K562 (cell line): ENCODE results near the gene NPC1L1. TPM values are rescaled to one million over a fixed set of nuclear protein-coding genes. Genes with fewer than 3 reads are reported as not detected.

Source experiments
- CHD4 ChIP-seq: fragments of 200-600 bp; sonication (generic); IDR thresholded peaks from 3 replicates; pipeline ENCODE4 v1.6.1; 2012; ENCODE audit warnings: low read depth, mild to moderate bottlenecking, mixed read lengths, low read length, inconsistent platforms; ENCODE audit not compliant: insufficient read depth, insufficient replicate concordance, poor library complexity, severe bottlenecking
- ELF2 ChIP-seq: fragments of 250-450 bp; sonication (Bioruptor Pico); IDR thresholded peaks from 2 replicates; pipeline ENCODE4 v1.5.0; 2021; ENCODE audit warnings: mild to moderate bottlenecking
- MYNN ChIP-seq, 2 experiments: sonication (generic); formaldehyde crosslinking in 1 of 2; IDR thresholded peaks; 2 replicates each; pipeline versions ENCODE4 v1.5.0 to v1.6.1; 2016 to 2020; ENCODE audit warnings: antibody characterized with exemption in 1 of 2, missing genetic modification reagents in 1 of 2
- NUFIP1 ChIP-seq: fragments of 450-650 bp; IDR thresholded peaks from 2 replicates; pipeline ENCODE4 v1.6.1; 2018; ENCODE audit not compliant: partially characterized antibody
- POLR2B ChIP-seq: fragments of 450-650 bp; IDR thresholded peaks from 2 replicates; pipeline ENCODE4 v1.6.1; 2018; ENCODE audit warnings: low read depth; ENCODE audit not compliant: partially characterized antibody
- RB1 ChIP-seq: fragments of 450-650 bp; IDR thresholded peaks from 2 replicates; pipeline ENCODE4 v1.6.1; 2017; ENCODE audit warnings: low read depth, mild to moderate bottlenecking
- ZFP30 ChIP-seq: fragments of 250-450 bp; sonication (Bioruptor Pico); IDR thresholded peaks from 2 replicates; pipeline ENCODE4 v1.8.0; 2022; ENCODE audit warnings: moderate library complexity, mild to moderate bottlenecking, inconsistent platforms, borderline replicate concordance
- polyA plus RNA-seq, 8 experiments: library from polyadenylated mRNA; depleted of rRNA in 4 of 8; stranded (reverse) in 5 of 8; unstranded in 3 of 8; fragments of >200 nt; fragmentation: Nextera tagmentation in 2 of 8; fragmentation: Illumina TruSeq in 1 of 8; extraction: Ambion mirVana in 2 of 8; extraction: Trizol in 1 of 8; gene quantifications; 2 replicates each; pipeline versions ENCODE4 v1.2.1 to v1.2.3, GENCODE V29; 2011 to 2014; ENCODE audit warnings: inconsistent platforms in 1 of 8, missing spikeins in 1 of 8
- total RNA-seq, 7 experiments: library from RNA; depleted of rRNA in 6 of 7; stranded (reverse); fragments of >200 nt in 6 of 7; fragmentation: Illumina TruSeq in 2 of 7; extraction: Trizol in 2 of 7; gene quantifications; 2 replicates each; pipeline versions ENCODE4 v1.2.1 to v1.2.3, GENCODE V29; 2011 to 2021; ENCODE audit warnings: low replicate concordance in 1 of 7
- TF ChIP-seq, protein P1 (sequence below): fragments of 250-450 bp; sonication (Bioruptor Pico); IDR thresholded peaks from 2 replicates; pipeline ENCODE4 v1.4.0; 2020
- TF ChIP-seq, protein P2 (sequence below), 2 experiments: fragments of 450-650 bp; IDR thresholded peaks; 2 replicates each; pipeline ENCODE4 v1.6.1; 2016; ENCODE audit warnings: mild to moderate bottlenecking in 2 of 2, borderline replicate concordance in 1 of 2, low read depth in 1 of 2, moderate library complexity in 1 of 2
- TF ChIP-seq, protein P3 (sequence below): fragments of 450-650 bp; IDR thresholded peaks from 2 replicates; pipeline ENCODE4 v1.6.1; 2014; ENCODE audit warnings: low read depth, mild to moderate bottlenecking, moderate library complexity, borderline replicate concordance

NPC1L1 gene
- total and polyA plus RNA-seq, 9 of the 15 experiments (the other 6 are each of a cell fraction or from before 2014, with no cell fraction given), result 0.01 to 0.18 (median 0.07) TPM; not detected in 4

DNA sequence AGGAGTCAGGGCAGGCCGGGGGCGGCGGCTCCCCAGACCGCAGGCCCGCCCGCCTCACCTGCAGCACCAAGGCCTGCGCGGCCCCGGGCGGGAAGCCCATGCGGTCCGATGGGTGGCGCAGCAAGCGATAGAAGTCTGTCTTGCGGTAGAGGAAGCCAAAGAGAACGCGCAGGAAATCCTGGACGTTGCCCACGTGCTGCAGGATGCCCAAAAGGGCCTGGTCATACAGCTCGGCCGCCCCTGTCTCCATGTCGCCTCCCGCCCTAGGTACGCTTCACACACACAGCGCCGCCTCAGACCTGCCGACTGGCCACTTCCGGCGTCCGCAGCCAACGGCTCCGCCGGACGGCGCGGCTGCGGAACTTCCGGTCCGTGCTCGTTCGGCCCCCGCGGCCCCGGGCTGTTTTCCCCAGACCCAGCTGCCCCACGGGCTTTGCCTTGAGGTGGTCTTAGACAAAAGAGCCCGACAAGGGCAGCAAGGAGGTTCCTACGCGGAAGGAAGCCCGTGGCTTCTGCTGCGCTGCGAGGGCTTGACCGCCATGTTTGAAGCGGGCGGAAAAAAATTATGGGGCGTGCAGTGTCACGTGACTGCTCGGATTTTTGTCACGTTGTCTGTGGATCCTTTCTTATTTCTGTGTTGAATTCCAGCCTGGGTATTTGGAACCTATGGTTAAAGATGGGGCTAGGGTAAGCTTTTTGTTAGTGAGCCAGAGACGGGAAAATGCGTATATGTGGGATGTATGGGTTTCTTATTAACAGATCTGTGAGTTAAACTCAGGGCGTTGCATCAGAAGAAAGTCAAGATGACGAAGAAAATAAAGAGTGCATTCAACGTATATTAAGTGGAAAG lies 50.6 kb downstream of the NPC1L1 start, which contains the start of gene NUDCD3 (continued):
- TF ChIP-seq RB1, result peak; percentile 91
- TF ChIP-seq, protein P1, sequence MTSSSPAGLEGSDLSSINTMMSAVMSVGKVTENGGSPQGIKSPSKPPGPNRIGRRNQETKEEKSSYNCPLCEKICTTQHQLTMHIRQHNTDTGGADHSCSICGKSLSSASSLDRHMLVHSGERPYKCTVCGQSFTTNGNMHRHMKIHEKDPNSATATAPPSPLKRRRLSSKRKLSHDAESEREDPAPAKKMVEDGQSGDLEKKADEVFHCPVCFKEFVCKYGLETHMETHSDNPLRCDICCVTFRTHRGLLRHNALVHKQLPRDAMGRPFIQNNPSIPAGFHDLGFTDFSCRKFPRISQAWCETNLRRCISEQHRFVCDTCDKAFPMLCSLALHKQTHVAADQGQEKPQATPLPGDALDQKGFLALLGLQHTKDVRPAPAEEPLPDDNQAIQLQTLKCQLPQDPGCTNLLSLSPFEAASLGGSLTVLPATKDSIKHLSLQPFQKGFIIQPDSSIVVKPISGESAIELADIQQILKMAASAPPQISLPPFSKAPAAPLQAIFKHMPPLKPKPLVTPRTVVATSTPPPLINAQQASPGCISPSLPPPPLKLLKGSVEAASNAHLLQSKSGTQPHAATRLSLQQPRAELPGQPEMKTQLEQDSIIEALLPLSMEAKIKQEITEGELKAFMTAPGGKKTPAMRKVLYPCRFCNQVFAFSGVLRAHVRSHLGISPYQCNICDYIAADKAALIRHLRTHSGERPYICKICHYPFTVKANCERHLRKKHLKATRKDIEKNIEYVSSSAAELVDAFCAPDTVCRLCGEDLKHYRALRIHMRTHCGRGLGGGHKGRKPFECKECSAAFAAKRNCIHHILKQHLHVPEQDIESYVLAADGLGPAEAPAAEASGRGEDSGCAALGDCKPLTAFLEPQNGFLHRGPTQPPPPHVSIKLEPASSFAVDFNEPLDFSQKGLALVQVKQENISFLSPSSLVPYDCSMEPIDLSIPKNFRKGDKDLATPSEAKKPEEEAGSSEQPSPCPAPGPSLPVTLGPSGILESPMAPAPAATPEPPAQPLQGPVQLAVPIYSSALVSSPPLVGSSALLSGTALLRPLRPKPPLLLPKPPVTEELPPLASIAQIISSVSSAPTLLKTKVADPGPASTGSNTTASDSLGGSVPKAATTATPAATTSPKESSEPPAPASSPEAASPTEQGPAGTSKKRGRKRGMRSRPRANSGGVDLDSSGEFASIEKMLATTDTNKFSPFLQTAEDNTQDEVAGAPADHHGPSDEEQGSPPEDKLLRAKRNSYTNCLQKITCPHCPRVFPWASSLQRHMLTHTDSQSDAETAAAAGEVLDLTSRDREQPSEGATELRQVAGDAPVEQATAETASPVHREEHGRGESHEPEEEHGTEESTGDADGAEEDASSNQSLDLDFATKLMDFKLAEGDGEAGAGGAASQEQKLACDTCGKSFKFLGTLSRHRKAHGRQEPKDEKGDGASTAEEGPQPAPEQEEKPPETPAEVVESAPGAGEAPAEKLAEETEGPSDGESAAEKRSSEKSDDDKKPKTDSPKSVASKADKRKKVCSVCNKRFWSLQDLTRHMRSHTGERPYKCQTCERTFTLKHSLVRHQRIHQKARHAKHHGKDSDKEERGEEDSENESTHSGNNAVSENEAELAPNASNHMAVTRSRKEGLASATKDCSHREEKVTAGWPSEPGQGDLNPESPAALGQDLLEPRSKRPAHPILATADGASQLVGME, result no peak
- peak; percentile 100 for TF ChIP-seq ELF2 (CRISPR knock-in tag)
- TF ChIP-seq, protein P2, sequence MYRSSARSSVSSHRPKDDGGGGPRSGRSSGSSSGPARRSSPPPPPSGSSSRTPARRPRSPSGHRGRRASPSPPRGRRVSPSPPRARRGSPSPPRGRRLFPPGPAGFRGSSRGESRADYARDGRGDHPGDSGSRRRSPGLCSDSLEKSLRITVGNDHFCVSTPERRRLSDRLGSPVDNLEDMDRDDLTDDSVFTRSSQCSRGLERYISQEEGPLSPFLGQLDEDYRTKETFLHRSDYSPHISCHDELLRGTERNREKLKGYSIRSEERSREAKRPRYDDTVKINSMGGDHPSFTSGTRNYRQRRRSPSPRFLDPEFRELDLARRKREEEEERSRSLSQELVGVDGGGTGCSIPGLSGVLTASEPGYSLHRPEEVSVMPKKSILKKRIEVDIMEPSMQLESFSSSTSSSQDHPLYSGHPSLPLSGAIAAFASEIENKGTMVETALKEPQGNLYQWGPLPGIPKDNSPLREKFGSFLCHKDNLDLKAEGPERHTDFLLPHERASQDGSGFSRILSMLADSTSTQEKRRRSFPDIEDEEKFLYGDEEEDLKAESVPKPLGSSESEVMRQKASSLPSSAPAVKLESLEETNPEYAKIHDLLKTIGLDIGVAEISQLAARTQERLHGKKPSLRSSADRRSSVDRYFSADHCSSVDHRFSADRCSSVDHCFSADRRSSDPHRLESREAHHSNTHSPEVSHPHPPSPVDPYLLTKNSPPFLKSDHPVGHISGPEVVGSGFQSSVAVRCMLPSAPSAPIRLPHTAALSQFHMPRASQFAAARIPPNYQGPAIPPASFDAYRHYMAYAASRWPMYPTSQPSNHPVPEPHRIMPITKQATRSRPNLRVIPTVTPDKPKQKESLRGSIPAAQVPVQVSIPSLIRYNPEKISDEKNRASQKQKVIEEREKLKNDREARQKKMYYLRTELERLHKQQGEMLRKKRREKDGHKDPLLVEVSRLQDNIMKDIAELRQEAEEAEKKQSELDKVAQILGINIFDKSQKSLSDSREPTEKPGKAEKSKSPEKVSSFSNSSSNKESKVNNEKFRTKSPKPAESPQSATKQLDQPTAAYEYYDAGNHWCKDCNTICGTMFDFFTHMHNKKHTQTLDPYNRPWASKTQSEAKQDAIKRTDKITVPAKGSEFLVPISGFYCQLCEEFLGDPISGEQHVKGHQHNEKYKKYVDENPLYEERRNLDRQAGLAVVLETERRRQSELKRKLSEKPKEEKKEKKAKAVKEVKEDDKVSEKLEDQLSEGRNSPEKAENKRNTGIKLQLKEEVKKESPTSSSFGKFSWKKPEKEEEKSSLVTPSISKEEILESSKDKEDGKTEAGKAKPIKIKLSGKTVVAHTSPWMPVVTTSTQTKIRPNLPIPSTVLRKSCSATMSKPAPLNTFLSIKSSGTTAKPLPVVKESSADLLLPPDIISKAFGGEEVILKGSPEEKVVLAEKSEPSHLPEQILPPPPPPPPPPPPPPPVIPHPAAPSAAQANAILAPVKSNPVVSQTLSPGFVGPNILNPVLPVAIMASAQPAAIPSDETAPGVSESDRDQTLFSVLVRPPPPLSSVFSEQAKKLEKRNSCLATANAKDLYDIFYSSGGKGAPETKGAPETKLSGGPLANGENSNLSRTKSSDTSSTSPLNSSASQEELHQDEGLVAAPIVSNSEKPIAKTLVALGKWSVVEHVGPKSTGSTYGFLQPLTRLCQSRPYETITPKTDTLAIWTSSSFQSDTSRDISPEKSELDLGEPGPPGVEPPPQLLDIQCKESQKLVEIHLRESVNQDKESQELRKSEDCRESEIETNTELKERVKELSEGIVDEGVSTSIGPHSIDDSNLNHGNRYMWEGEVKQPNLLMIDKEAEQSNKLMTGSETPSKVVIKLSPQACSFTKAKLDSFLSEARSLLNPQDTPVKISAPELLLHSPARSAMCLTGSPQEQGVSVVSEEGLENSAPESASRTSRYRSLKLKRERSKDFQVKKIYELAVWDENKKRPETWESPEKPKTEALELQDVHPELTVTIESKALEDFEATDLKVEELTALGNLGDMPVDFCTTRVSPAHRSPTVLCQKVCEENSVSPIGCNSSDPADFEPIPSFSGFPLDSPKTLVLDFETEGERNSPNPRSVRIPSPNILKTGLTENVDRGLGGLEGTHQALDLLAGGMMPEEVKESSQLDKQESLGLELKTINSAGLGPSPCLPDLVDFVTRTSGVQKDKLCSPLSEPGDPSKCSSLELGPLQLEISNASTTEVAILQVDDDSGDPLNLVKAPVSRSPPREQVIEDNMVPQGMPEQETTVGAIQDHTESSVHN (IDR thresholded peaks at IDR 0.05; ENCODE audit: borderline replicate concordance in 1 of 2, low read depth in 1 of 2), result no peak
- peak; percentile 37; the same call in 1 of the 2 replicates for TF ChIP-seq MYNN (IDR thresholded peaks at IDR 0.05)
- no peak for TF ChIP-seq MYNN (CRISPR knock-in tag; IDR thresholded peaks at IDR 0.05)
- no peak for TF ChIP-seq CHD4
- TF ChIP-seq POLR2B, result peak; percentile 26
- TF ChIP-seq ZFP30, result no peak
- TF ChIP-seq, protein P3, sequence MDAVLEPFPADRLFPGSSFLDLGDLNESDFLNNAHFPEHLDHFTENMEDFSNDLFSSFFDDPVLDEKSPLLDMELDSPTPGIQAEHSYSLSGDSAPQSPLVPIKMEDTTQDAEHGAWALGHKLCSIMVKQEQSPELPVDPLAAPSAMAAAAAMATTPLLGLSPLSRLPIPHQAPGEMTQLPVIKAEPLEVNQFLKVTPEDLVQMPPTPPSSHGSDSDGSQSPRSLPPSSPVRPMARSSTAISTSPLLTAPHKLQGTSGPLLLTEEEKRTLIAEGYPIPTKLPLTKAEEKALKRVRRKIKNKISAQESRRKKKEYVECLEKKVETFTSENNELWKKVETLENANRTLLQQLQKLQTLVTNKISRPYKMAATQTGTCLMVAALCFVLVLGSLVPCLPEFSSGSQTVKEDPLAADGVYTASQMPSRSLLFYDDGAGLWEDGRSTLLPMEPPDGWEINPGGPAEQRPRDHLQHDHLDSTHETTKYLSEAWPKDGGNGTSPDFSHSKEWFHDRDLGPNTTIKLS, result peak; percentile 83
- no peak for TF ChIP-seq NUFIP1
